Lower lobe of right lung (tissue), 2 donors: Measurements from ENCODE around the gene ERN1. TPM values are rescaled to one million over a fixed set of nuclear protein-coding genes. Genes with fewer than 3 reads are reported as not detected.

ENCODE experiments used
- ATAC-seq, 2 donors: fragments of 200-7000 bp; cut with Tn5 transposase; one replicate each; pipeline ENCODE4 v1.9.1; 2020 to 2022; ENCODE audit warnings: mild to moderate bottlenecking in 2 of 2, moderate library complexity in 2 of 2
- DNase-seq: peaks from one replicate; pipeline ENCODE4 v3.0.0-alpha.2; 2020
- H3K27ac ChIP-seq: fragments of 200-600 bp; one replicate; pipeline ENCODE4 v1.8.0; 2022
- H3K27me3 ChIP-seq: fragments of 200-600 bp; one replicate; pipeline ENCODE4 v1.8.0; 2022; ENCODE audit warnings: low read depth
- H3K36me3 ChIP-seq: fragments of 200-600 bp; one replicate; pipeline ENCODE4 v1.8.0; 2022; ENCODE audit warnings: mild to moderate bottlenecking
- H3K4me1 ChIP-seq: fragments of 200-600 bp; one replicate; pipeline ENCODE4 v1.8.0; 2022
- H3K4me3 ChIP-seq: fragments of 200-600 bp; one replicate; pipeline ENCODE4 v1.8.0; 2022; ENCODE audit warnings: mild to moderate bottlenecking
- H3K9me3 ChIP-seq: fragments of 200-600 bp; one replicate; pipeline ENCODE4 v1.8.0; 2022
- intact Hi-C: fragments of 100-400 bp; cut with DNase I; formaldehyde crosslinking; loops from one replicate; pipeline ENCODE4 v1.11.0; 2022
- total RNA-seq: library from RNA; stranded (reverse); fragmentation: NEBNext Ultra II Directional; extraction: Animal tissue kit (Norgen Biotek cat#: 25700); gene quantifications from one replicate; pipeline ENCODE4 v1.2.1, GENCODE V29; 2021
- TF ChIP-seq, protein P1 (sequence below): fragments of 200-600 bp; IDR thresholded peaks from one replicate; pipeline ENCODE4 v1.8.0; 2022; ENCODE audit warnings: antibody characterized with exemption, mild to moderate bottlenecking
- donor health status: DM: no; HTN: yes; CAD: no; lungs with severe emphysema.

Gene ERN1
- total RNA-seq, 1 donor from 2014 or later = 39.7 TPM

DNA sequence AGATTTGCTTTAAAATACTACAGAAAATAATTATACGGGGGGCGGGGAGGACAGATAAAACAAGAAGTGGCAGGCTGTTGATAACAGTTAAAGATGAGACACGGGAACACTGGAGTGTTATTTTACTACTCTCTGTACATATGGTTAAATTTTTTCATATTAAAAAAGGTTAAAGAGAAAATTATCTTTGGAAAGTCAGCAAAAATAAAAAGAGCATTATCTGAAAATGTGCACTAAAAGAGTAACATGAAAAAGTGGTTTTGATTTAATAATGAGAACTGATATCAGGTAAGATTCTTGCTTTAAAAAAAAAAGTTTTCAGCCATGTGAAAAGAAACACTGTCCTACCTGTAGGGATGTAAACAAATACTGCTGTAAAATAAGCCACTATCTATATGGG is 46.9 kb downstream of the ERN1 start:
- H3K27ac ChIP-seq = no peak overlapping the region
- intact Hi-C loops = no loop called here

DNA sequence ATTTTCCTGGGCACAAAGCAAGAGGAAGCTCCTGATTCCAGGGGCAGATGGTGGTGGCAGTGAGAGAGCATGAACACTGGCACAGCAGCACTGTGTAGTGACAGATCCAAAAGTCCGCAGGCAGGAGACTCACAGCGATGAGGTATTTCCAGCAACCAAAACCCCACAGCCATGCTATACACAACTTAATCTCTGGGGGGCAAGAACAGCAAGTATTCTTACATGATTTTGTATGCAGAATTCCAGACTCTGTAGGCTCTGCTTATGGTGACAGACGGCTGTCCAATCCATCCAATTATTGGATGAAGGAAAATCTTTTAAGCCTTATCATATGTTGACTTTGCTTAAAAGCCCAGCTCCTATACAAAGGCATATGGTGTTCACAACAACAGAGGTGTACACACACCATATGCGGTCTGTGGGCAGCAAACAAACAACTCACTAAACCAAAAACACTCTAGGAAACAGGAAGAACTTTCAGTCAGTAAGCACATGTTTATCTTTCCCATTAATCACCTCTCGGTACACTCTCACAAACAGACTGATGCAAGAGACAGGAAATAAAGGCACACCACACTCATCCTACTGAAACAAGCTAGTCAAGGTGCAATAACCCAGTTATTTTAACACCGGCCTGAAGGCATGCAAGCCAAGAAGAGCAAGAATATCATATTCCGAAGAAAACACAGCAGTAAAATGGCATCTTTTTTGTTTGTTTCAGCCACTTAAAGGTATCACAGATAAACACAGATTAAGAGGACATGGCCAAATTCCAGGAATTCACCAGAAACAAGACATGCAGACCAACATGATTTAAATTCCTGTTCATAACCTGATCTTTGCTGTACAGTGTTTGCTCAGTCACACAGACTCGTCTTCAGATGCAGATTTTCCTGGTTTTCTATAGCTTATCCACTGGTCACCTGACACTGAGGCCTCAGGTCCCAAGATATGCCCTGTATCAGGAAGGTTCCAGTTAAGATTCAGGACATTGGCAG is 47.8 kb downstream of the ERN1 start:
- no peaks in the 10 kb centered on the region for H3K9me3 ChIP-seq
- peak overlapping the region; percentile 62 for H3K27ac ChIP-seq
- peaks cover 25% of the 10 kb centered on the region for H3K36me3 ChIP-seq
- intact Hi-C loops = no loop called here
- H3K4me3 ChIP-seq = no peak overlapping the region
- no peaks in the 10 kb centered on the region for H3K27me3 ChIP-seq
- H3K4me1 ChIP-seq = peaks cover 51% of the 10 kb centered on the region
- ATAC-seq (peak; percentile 76 to 85), DNase-seq (no peak)
- TF ChIP-seq, protein P1, sequence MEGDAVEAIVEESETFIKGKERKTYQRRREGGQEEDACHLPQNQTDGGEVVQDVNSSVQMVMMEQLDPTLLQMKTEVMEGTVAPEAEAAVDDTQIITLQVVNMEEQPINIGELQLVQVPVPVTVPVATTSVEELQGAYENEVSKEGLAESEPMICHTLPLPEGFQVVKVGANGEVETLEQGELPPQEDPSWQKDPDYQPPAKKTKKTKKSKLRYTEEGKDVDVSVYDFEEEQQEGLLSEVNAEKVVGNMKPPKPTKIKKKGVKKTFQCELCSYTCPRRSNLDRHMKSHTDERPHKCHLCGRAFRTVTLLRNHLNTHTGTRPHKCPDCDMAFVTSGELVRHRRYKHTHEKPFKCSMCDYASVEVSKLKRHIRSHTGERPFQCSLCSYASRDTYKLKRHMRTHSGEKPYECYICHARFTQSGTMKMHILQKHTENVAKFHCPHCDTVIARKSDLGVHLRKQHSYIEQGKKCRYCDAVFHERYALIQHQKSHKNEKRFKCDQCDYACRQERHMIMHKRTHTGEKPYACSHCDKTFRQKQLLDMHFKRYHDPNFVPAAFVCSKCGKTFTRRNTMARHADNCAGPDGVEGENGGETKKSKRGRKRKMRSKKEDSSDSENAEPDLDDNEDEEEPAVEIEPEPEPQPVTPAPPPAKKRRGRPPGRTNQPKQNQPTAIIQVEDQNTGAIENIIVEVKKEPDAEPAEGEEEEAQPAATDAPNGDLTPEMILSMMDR = no peak

More for the DNA sequence above, 46.9 kb downstream of the ERN1 start:
- no peak for DNase-seq
- Histone ChIP-seq H3K9me3 (no peaks in the 10 kb centered on the region), H3K4me1 (peaks cover 57% of the 10 kb centered on the region), H3K36me3 (peaks cover 19% of the 10 kb centered on the region), H3K4me3 (no peak overlapping the region), H3K27me3 (no peaks in the 10 kb centered on the region)
- ATAC-seq = no peak
- TF ChIP-seq, protein P1 = no peak

DNA sequence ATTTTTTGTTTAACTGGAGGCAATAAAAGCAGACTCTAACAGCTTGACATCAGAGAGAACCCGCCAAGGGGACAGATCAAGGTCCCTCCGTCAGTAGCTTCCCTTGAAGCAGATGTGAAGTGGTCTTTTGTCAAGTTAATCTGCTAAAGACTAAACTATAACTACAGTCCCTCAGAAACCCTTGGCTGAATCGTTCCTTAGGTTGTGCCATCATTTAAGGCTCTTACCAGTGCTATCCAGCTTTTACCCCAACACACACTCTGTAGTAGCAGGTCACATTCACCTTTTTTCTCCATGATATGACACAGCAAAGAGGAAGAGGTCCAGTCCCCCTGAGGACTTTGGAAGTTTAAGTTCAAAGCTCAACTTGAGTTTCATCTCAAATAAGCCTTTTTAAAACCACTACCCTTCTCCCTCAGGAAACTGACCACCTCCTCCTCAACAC is 49.7 kb downstream of the ERN1 start:
- TF ChIP-seq, protein P1 = no peak
- H3K27ac ChIP-seq = no peak overlapping the region
- peaks cover 59% of the 10 kb centered on the region for H3K4me1 ChIP-seq
- no peaks in the 10 kb centered on the region for H3K9me3 ChIP-seq
- intact Hi-C loops = no loop called here
- no peak for DNase-seq
- no peaks in the 10 kb centered on the region for H3K27me3 ChIP-seq
- H3K4me3 ChIP-seq = no peak overlapping the region
- peaks cover 25% of the 10 kb centered on the region for H3K36me3 ChIP-seq
- ATAC-seq = no peak

DNA sequence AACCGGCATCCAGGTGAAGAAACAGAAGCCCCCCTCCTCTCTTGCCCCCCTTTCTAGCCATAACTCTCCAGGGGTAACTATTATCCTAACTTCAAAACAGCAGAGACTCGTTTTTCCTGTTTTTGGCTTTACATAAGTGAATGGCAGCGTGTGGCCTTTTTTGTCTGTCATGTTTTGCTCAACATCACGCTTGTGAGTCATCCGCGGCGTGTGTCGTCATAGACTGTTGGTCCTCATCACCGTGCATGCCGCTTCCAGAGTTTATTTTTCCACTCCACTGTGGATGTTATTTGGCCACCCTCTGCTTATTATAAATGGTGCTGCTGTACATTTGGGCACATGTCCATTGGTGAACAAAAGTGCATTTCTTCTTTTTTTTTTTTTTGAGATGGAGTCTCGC is 52.6 kb downstream of the ERN1 start:
- intact Hi-C loops = no loop called here
- ATAC-seq = peak in 1 of 2 donors; percentile 25

DNA sequence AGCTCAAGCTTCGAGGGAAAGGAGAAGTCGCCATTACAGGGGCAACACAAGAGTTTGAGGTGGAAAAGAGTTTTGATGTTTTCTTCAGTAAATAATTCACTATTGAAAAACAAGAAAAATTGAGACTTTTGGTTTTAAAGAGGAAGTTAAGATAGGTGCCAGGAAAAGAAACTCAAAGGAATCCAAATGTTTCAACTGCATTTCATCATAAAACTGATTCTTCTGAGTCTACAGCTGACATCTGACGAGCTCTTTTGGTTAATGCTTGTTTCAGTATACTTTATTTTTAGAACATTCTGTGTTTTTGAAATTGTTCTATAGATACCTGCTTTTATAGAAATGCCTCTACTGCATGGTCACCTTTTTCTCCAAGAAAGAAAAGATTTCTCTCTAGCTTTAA is 54.0 kb downstream of the ERN1 start:
- no peak for ATAC-seq
- no peak for DNase-seq
- TF ChIP-seq, protein P1 = no peak
- peaks cover 41% of the 10 kb centered on the region for H3K4me1 ChIP-seq
- H3K4me3 ChIP-seq = no peak overlapping the region
- no peaks in the 10 kb centered on the region for H3K27me3 ChIP-seq
- intact Hi-C loops = no loop called here
- H3K36me3 ChIP-seq = peaks cover 37% of the 10 kb centered on the region
- no peaks in the 10 kb centered on the region for H3K9me3 ChIP-seq
- H3K27ac ChIP-seq = peak overlapping the region; percentile 70

More for the DNA sequence above, 52.6 kb downstream of the ERN1 start:
- H3K4me3 ChIP-seq = no peak overlapping the region
- peaks cover 25% of the 10 kb centered on the region for H3K36me3 ChIP-seq
- TF ChIP-seq, protein P1 = no peak
- H3K27ac ChIP-seq = peak overlapping the region; percentile 70
- DNase-seq = peak; percentile 84
- no peaks in the 10 kb centered on the region for H3K9me3 ChIP-seq
- no peaks in the 10 kb centered on the region for H3K27me3 ChIP-seq
- H3K4me1 ChIP-seq = peaks cover 51% of the 10 kb centered on the region
